Measurements from ENCODE around the gene MBD3.
A peak's percentile ranks its signal among the peaks of the same experiment; 100 is the strongest.

Gene MBD3

GRCh38 chr19:1624458-1624857, 31.8 kb upstream of the MBD3 start:
- H3K27ac ChIP-seq, result no peak overlapping the region
- peak; percentile 68 for TF ChIP-seq CTCF (conservative IDR thresholded peaks at IDR 0.05)

- H3K27ac ChIP-seq, result no peak overlapping the region
- no peak for TF ChIP-seq CTCF (conservative IDR thresholded peaks at IDR 0.05)
Observed at GRCh38 chr19:1622541-1622940, 29.9 kb upstream of the MBD3 start.

GRCh38 chr19:1622007-1622406, 29.3 kb upstream of the MBD3 start:
- H3K27ac ChIP-seq, result no peak overlapping the region
- no peak for TF ChIP-seq CTCF (conservative IDR thresholded peaks at IDR 0.05)

GRCh38 chr19:1621574-1621973, 28.9 kb upstream of the MBD3 start:
- no peak overlapping the region for H3K27ac ChIP-seq
- TF ChIP-seq CTCF (conservative IDR thresholded peaks at IDR 0.05), result no peak

- no peak for TF ChIP-seq CTCF (conservative IDR thresholded peaks at IDR 0.05)
- H3K27ac ChIP-seq, result no peak overlapping the region
Observed at GRCh38 chr19:1621021-1621420, 28.4 kb upstream of the MBD3 start.

- TF ChIP-seq CTCF (conservative IDR thresholded peaks at IDR 0.05), result no peak
- no peak overlapping the region for H3K27ac ChIP-seq
Observed at GRCh38 chr19:1620502-1620901, 27.8 kb upstream of the MBD3 start.

- TF ChIP-seq CTCF (conservative IDR thresholded peaks at IDR 0.05), result no peak
- no peak overlapping the region for H3K27ac ChIP-seq
Observed at GRCh38 chr19:1619703-1620102, 27.0 kb upstream of the MBD3 start.

- H3K27ac ChIP-seq, result no peak overlapping the region
- no peak for TF ChIP-seq CTCF (conservative IDR thresholded peaks at IDR 0.05)
Observed at GRCh38 chr19:1619094-1619439, 26.4 kb upstream of the MBD3 start.

Data from VCaP (cell line).